Fibroblast of lung (primary cell): ENCODE results near the gene CCN5.

Experiments used
- EZH2 ChIP-seq: IDR thresholded peaks from 2 replicates; pipeline ENCODE4 v1.5.1; 2012; ENCODE audit warnings: low read length, control low read depth, mild to moderate bottlenecking; ENCODE audit errors: missing control alignments
- TF ChIP-seq, protein P1 (sequence below), 2 donors: IDR thresholded peaks in 1 of 2; conservative IDR thresholded peaks in 1 of 2; 1 replicate in 1 of 2; 2 replicates in 1 of 2; pipeline ENCODE4 v1.5.1; 2011 to 2012; ENCODE audit warnings: low read length in 2 of 2, control low read depth in 1 of 2, inconsistent platforms in 1 of 2, low read depth in 1 of 2, mild to moderate bottlenecking in 1 of 2

DNA sequence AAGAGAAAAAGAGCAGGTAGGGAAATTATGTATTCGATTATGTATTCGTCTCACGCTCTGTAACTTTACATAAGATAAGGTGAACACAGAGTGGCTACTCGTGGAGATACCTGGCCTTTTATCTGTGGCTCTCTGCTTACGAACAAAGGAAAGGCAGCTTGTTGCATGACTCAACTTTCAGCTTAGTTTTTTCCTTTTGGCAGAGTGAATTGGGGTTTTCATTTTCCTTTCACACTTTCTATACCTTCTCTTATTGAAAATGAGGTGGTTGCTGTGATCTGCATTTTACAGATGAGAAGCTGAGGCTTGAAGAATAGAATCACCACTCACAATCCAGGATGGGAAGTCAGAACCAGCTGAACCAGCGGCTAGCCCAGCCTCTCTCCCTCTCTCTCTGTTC lies 17.2 kb downstream of the CCN5 start:
- TF ChIP-seq, protein P1, sequence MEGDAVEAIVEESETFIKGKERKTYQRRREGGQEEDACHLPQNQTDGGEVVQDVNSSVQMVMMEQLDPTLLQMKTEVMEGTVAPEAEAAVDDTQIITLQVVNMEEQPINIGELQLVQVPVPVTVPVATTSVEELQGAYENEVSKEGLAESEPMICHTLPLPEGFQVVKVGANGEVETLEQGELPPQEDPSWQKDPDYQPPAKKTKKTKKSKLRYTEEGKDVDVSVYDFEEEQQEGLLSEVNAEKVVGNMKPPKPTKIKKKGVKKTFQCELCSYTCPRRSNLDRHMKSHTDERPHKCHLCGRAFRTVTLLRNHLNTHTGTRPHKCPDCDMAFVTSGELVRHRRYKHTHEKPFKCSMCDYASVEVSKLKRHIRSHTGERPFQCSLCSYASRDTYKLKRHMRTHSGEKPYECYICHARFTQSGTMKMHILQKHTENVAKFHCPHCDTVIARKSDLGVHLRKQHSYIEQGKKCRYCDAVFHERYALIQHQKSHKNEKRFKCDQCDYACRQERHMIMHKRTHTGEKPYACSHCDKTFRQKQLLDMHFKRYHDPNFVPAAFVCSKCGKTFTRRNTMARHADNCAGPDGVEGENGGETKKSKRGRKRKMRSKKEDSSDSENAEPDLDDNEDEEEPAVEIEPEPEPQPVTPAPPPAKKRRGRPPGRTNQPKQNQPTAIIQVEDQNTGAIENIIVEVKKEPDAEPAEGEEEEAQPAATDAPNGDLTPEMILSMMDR (conservative IDR thresholded peaks at IDR 0.05 in 1 of 2, IDR thresholded peaks at IDR 0.05 in 1 of 2; ENCODE audit: low read depth in 1 of 2, low read length in 2 of 2): no peak
- no peak for TF ChIP-seq EZH2
